ENCODE results near the gene CPSF4L. TPM values are rescaled to one million over a fixed set of nuclear protein-coding genes. Genes with fewer than 3 reads are reported as not detected.

The CPSF4L gene
- polyA plus RNA-seq, 1 of the 3 experiments (the other 2 are of a cell fraction): 0.10 TPM

- no peak for TF ChIP-seq TEAD4 (IDR thresholded peaks at IDR 0.05; ENCODE audit: borderline replicate concordance, insufficient read depth)
Observed at GRCh38 chr17:73285916-73286862, 24.5 kb upstream of the CPSF4L start (continued).

DNA sequence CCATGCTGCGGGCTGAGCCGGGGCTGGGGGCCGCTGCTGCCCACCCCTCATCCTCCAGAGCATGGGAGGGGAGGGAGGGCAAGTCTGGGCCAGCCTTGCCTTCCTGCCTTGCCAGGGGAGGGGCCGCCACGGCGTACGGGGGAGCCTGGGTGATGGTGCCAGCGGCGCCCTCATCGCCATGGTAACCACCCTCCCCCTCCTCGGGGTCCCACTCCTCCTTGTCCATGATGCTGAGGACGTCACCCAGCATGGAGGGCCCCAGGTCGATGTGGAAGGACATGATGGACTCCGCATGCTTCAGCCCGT lies 23.9 kb upstream of the CPSF4L start:
- no peaks in the 10 kb centered on the region for H3K27me3 ChIP-seq (ENCODE audit: insufficient read depth)
- H4K20me1 ChIP-seq (ENCODE audit: insufficient read depth): peaks cover 60% of the 10 kb centered on the region
- POLR2A ChIA-PET: no interaction called here
- H3K36me3 ChIP-seq (replicated peaks in 1 of 2; ENCODE audit: control insufficient read depth in 1 of 2, insufficient read depth in 2 of 2, low read length in 1 of 2): peaks cover 5 to 22% of the 10 kb centered on the region in 2 experiments
- no peak overlapping the region for H2AFZ ChIP-seq (ENCODE audit: low read depth)
- 88% methylated on average over 12 of the region's 15 CpGs for WGBS (ENCODE audit: low lambda C conversion rate)
- no peak for DNase-seq
- H3K79me2 ChIP-seq (ENCODE audit: insufficient read depth): peaks cover 67% of the 10 kb centered on the region
- no peak overlapping the region for H3K4me3 ChIP-seq (ENCODE audit: low read depth in 2 of 2, low read length in 1 of 2)
- TF ChIP-seq POLR2AphosphoS5 (IDR thresholded peaks at IDR 0.05; ENCODE audit: low read depth, low read length) (no peak), EZH2phosphoT487 (IDR thresholded peaks at IDR 0.05; ENCODE audit: borderline replicate concordance, low read depth) (no peak), GATA2 (CRISPR knock-in tag; IDR thresholded peaks at IDR 0.05) (no peak), NRF1 (IDR thresholded peaks at IDR 0.05; ENCODE audit: low read depth, low read length) (no peak), RAD21 (IDR thresholded peaks at IDR 0.05; ENCODE audit: low read length) (no peak), FOXJ3 (CRISPR knock-in tag; IDR thresholded peaks at IDR 0.05) (no peak), FOXM1 (IDR thresholded peaks at IDR 0.05; ENCODE audit: low read depth) (no peak), TEAD4 (IDR thresholded peaks at IDR 0.05; ENCODE audit: borderline replicate concordance, insufficient read depth) (no peak), RXRA (IDR thresholded peaks at IDR 0.05; ENCODE audit: borderline replicate concordance, low read depth) (no peak), IRF3 (IDR thresholded peaks at IDR 0.05; ENCODE audit: low read depth, low read length) (no peak), TAF1 (IDR thresholded peaks at IDR 0.05; ENCODE audit: borderline replicate concordance, low read depth, low read length) (no peak), USF2 (IDR thresholded peaks at IDR 0.05; ENCODE audit: borderline replicate concordance, low read depth, low read length) (no peak), TCF12 (IDR thresholded peaks at IDR 0.05) (no peak), MXI1 (IDR thresholded peaks at IDR 0.05; ENCODE audit: low read depth, low read length) (no peak), MEF2A (IDR thresholded peaks at IDR 0.05; ENCODE audit: borderline replicate concordance, low read depth) (no peak), GABPA (IDR thresholded peaks at IDR 0.05; ENCODE audit: low read depth) (no peak)
- TF ChIP-seq, protein P1, sequence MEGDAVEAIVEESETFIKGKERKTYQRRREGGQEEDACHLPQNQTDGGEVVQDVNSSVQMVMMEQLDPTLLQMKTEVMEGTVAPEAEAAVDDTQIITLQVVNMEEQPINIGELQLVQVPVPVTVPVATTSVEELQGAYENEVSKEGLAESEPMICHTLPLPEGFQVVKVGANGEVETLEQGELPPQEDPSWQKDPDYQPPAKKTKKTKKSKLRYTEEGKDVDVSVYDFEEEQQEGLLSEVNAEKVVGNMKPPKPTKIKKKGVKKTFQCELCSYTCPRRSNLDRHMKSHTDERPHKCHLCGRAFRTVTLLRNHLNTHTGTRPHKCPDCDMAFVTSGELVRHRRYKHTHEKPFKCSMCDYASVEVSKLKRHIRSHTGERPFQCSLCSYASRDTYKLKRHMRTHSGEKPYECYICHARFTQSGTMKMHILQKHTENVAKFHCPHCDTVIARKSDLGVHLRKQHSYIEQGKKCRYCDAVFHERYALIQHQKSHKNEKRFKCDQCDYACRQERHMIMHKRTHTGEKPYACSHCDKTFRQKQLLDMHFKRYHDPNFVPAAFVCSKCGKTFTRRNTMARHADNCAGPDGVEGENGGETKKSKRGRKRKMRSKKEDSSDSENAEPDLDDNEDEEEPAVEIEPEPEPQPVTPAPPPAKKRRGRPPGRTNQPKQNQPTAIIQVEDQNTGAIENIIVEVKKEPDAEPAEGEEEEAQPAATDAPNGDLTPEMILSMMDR (IDR thresholded peaks at IDR 0.05): no peak
- TF ChIP-seq, protein P2, sequence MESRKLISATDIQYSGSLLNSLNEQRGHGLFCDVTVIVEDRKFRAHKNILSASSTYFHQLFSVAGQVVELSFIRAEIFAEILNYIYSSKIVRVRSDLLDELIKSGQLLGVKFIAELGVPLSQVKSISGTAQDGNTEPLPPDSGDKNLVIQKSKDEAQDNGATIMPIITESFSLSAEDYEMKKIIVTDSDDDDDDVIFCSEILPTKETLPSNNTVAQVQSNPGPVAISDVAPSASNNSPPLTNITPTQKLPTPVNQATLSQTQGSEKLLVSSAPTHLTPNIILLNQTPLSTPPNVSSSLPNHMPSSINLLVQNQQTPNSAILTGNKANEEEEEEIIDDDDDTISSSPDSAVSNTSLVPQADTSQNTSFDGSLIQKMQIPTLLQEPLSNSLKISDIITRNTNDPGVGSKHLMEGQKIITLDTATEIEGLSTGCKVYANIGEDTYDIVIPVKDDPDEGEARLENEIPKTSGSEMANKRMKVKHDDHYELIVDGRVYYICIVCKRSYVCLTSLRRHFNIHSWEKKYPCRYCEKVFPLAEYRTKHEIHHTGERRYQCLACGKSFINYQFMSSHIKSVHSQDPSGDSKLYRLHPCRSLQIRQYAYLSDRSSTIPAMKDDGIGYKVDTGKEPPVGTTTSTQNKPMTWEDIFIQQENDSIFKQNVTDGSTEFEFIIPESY (IDR thresholded peaks at IDR 0.05; ENCODE audit: borderline replicate concordance, low read depth): no peak
- H3K9me3 ChIP-seq: no peaks in the 10 kb centered on the region
- peak overlapping the region in 1 of 2 experiments; percentile 74; a peak in 1 of 4 replicates for H3K27ac ChIP-seq (ENCODE audit: low read depth in 2 of 2, low read length in 1 of 2)
- CTCF ChIA-PET: interaction anchor here (1.8 to 4.1 kb wide), 3 partner anchors 25 to 84 kb away, joined by 6 to 19 read pairs (median 16); no protein-coding TSS in a partner anchor
- H3K4me1 ChIP-seq (ENCODE audit: control insufficient read depth in 1 of 2, insufficient read depth in 2 of 2, low read depth in 1 of 2, low read length in 1 of 2): peaks cover 0 to 52% of the 10 kb centered on the region in 2 experiments; a peak in 2 of 4 replicates
- H3K9me2 ChIP-seq: no peaks in the 10 kb centered on the region
- no peak overlapping the region for H3K4me2 ChIP-seq
- no peak overlapping the region for H3K9ac ChIP-seq
- no peaks in the 10 kb centered on the region for H3F3A ChIP-seq (replicated peaks; ENCODE audit: insufficient read depth)
